ENCODE results near the gene ACP4.
A peak's percentile ranks its signal among the peaks of the same experiment; 100 is the strongest.

ACP4 gene

DNA sequence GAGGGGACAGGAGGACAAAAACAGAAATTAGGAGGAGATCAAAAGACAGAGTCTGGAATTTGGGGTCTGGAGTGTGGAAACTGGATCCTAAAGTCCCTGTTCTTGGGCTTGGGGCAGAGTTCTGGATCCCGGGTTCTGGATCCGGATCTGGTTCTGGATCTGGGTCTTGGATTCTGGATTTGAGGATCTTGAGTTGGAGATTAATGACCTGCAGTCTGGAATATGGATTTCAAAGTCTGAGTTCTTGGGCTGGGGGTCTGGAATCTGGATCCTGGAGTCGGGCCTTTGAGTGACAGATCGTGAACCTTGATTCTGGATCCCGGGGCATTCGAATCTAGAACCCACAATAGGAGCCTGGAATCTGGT, 43.6 kb downstream of the ACP4 start:
- no peak overlapping the region for H3K27ac ChIP-seq (ENCODE audit: insufficient read depth in 1 of 2, low read depth in 1 of 2, low read length in 2 of 2, poor library complexity in 1 of 2, severe bottlenecking in 2 of 2)
- H3K27me3 ChIP-seq (replicated peaks in 2 of 5; ENCODE audit: control insufficient read depth in 4 of 5, insufficient read depth in 5 of 5, low read length in 4 of 5): peaks cover 12 to 76% (median 23%) of the 10 kb centered on the region in 5 experiments
- no peak for DNase-seq
- 93% methylated on average over 6 of the region's 6 CpGs for WGBS (ENCODE audit: insufficient coverage)
- H3K9me3 ChIP-seq (ENCODE audit: control extremely low read depth in 1 of 5, control insufficient read depth in 4 of 5, insufficient read depth in 2 of 5, low read depth in 1 of 5, low read length in 4 of 5): no peaks in the 10 kb centered on the region
- H3K4me3 ChIP-seq (ENCODE audit: control insufficient read depth in 1 of 7, extremely low read depth in 1 of 7, insufficient read depth in 4 of 7, low read depth in 2 of 7, low read length in 6 of 7): no peak overlapping the region
- ChIA-PET POLR2A (no interaction called here), CTCF (no interaction called here)
- no peaks in the 10 kb centered on the region for H3K36me3 ChIP-seq (ENCODE audit: control insufficient read depth in 4 of 4, insufficient read depth in 4 of 4, low read length in 3 of 4)
- peaks cover 0 to 12% (median 10%) of the 10 kb centered on the region in 4 experiments for H3K4me1 ChIP-seq (ENCODE audit: control extremely low read depth in 1 of 4, control insufficient read depth in 4 of 4, insufficient read depth in 4 of 4, low read length in 3 of 4)

DNA sequence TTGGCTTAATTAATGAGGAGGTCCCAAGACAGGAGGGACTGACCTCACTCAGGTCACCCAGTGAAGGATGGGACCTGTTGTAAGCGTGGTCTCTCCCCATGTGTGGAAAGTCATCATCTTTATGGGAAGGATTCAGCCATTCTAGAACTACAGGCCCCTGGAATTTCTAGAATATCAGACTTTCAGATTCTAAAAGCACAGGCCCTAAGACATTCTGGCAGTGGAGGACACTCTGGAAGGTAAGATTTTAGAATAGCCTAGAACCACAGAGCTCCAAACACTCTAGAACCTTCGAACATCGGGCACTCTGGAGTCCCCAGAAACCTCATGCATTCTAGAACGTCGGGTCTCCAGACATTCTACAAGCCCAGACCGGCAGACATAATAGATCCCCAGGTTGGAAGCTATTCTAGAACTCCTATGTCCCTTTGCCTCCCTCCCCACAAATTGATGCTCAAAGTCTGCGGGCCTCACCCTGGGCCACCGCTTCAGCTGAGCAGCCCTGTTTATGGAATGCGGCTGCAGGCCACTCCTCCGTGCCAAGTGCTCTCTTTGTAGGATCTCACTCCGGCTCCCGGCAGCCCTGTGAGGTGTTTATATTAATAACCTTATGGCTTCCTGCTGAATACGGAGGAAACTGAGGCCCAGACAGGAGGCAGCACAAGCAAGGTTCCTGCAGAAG, 45.0 kb downstream of the ACP4 start:
- POLR2A ChIA-PET: no interaction called here
- Histone ChIP-seq H3K27me3 (replicated peaks in 2 of 5; ENCODE audit: control insufficient read depth in 4 of 5, insufficient read depth in 5 of 5, low read length in 4 of 5) (peaks cover 11 to 77% (median 21%) of the 10 kb centered on the region in 5 experiments), H3K36me3 (ENCODE audit: control insufficient read depth in 4 of 4, insufficient read depth in 4 of 4, low read length in 3 of 4) (no peaks in the 10 kb centered on the region), H3K4me3 (ENCODE audit: control insufficient read depth in 1 of 7, extremely low read depth in 1 of 7, insufficient read depth in 4 of 7, low read depth in 2 of 7, low read length in 6 of 7) (peak overlapping the region in 6 of 7 experiments; percentile 46 to 68 (median 63)), H3K9me3 (ENCODE audit: control extremely low read depth in 1 of 5, control insufficient read depth in 4 of 5, insufficient read depth in 2 of 5, low read depth in 1 of 5, low read length in 4 of 5) (no peaks in the 10 kb centered on the region), H3K4me1 (ENCODE audit: control extremely low read depth in 1 of 4, control insufficient read depth in 4 of 4, insufficient read depth in 4 of 4, low read length in 3 of 4) (peaks cover 0 to 12% (median 10%) of the 10 kb centered on the region in 4 experiments), H3K27ac (ENCODE audit: insufficient read depth in 1 of 2, low read depth in 1 of 2, low read length in 2 of 2, poor library complexity in 1 of 2, severe bottlenecking in 2 of 2) (no peak overlapping the region)
- DNase-seq: no peak
- 47% methylated on average over 13 of the region's 13 CpGs for WGBS (ENCODE audit: insufficient coverage)
- CTCF ChIA-PET: no interaction called here

GRCh38 chr19:50835785-50836542, 45.7 kb downstream of the ACP4 start:
- Histone ChIP-seq H3K27ac (ENCODE audit: insufficient read depth in 1 of 2, low read depth in 1 of 2, low read length in 2 of 2, poor library complexity in 1 of 2, severe bottlenecking in 2 of 2) (no peak overlapping the region), H3K36me3 (ENCODE audit: control insufficient read depth in 4 of 4, insufficient read depth in 4 of 4, low read length in 3 of 4) (no peaks in the 10 kb centered on the region), H3K9me3 (ENCODE audit: control extremely low read depth in 1 of 5, control insufficient read depth in 4 of 5, insufficient read depth in 2 of 5, low read depth in 1 of 5, low read length in 4 of 5) (no peaks in the 10 kb centered on the region), H3K4me3 (ENCODE audit: control insufficient read depth in 1 of 7, extremely low read depth in 1 of 7, insufficient read depth in 4 of 7, low read depth in 2 of 7, low read length in 6 of 7) (peak overlapping the region; percentile 30 to 68 (median 59)), H3K4me1 (ENCODE audit: control extremely low read depth in 1 of 4, control insufficient read depth in 4 of 4, insufficient read depth in 4 of 4, low read length in 3 of 4) (peaks cover 0 to 12% (median 10%) of the 10 kb centered on the region in 4 experiments), H3K27me3 (replicated peaks in 2 of 5; ENCODE audit: control insufficient read depth in 4 of 5, insufficient read depth in 5 of 5, low read length in 4 of 5) (peaks cover 8 to 75% (median 21%) of the 10 kb centered on the region in 5 experiments)
- POLR2A ChIA-PET: no interaction called here
- DNase-seq: peak; percentile 33 to 52 (median 41)
- 2% methylated on average over 59 of the region's 67 CpGs for WGBS (ENCODE audit: insufficient coverage)
- CTCF ChIA-PET: no interaction called here

DNA sequence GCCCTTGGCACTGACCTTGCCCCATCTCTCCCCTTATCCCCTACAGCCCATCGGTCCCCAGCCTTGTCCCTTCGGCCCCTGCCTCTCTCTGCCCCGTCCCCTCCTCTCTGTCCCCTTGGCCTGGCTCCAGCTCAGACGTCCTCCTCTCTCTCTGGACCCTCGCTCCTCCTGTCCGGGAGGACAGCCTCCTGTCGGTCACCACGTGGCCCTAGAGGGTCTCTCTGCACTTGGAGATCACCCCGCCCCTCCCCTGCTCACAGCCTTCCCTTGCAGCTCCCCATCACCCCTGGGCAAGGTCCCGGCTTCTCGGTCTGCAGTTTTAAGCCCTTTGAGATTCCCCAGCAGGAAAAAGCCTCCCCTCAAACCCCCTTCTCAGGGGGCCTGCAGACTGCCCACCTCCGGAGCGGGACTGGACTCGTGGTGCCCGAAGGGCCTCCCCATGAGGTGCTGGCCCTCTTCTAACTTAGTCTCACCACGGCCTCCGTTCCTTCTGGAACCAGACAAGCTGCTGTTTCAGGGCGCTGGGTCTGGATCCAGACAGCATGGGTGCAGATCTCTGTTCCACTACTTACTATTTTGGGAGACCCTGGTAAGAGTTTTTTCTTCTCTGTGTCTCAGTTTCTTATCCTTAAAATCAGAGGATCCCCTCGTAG, 46.5 kb downstream of the ACP4 start:
- WGBS (ENCODE audit: insufficient coverage): 44% methylated on average over 18 of the region's 19 CpGs
- no peak overlapping the region for H3K4me3 ChIP-seq (ENCODE audit: control insufficient read depth in 1 of 7, extremely low read depth in 1 of 7, insufficient read depth in 4 of 7, low read depth in 2 of 7, low read length in 6 of 7)
- H3K4me1 ChIP-seq (ENCODE audit: control extremely low read depth in 1 of 4, control insufficient read depth in 4 of 4, insufficient read depth in 4 of 4, low read length in 3 of 4): peaks cover 0 to 12% (median 10%) of the 10 kb centered on the region in 4 experiments
- ChIA-PET POLR2A (no interaction called here), CTCF (no interaction called here)
- peaks cover 6 to 72% (median 21%) of the 10 kb centered on the region in 5 experiments for H3K27me3 ChIP-seq (replicated peaks in 2 of 5; ENCODE audit: control insufficient read depth in 4 of 5, insufficient read depth in 5 of 5, low read length in 4 of 5)
- no peaks in the 10 kb centered on the region for H3K9me3 ChIP-seq (ENCODE audit: control extremely low read depth in 1 of 5, control insufficient read depth in 4 of 5, insufficient read depth in 2 of 5, low read depth in 1 of 5, low read length in 4 of 5)
- DNase-seq: no peak
- no peaks in the 10 kb centered on the region for H3K36me3 ChIP-seq (ENCODE audit: control insufficient read depth in 4 of 4, insufficient read depth in 4 of 4, low read length in 3 of 4)
- no peak overlapping the region for H3K27ac ChIP-seq (ENCODE audit: insufficient read depth in 1 of 2, low read depth in 1 of 2, low read length in 2 of 2, poor library complexity in 1 of 2, severe bottlenecking in 2 of 2)

DNA sequence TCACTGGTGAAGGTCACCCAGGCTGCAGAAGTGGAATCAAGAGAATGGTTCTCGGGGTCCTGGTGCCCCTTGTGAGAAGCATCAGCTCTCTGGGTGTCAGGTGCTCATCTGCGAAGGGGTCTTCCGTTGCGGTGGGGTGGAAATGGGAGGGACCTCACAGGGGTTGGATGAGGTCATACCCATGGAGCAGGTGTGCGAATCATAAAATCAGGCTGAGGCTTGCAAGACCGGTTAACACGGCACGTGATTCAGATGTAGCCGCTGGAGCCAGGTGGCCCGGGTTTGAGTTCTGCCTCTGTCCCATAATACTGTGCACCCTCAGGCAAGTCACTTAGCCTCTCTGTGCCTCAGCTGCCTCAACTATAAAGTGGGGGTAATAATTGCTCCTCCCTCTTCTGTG, 47.1 kb downstream of the ACP4 start:
- peaks cover 6 to 75% (median 19%) of the 10 kb centered on the region in 5 experiments for H3K27me3 ChIP-seq (replicated peaks in 2 of 5; ENCODE audit: control insufficient read depth in 4 of 5, insufficient read depth in 5 of 5, low read length in 4 of 5)
- no peaks in the 10 kb centered on the region for H3K36me3 ChIP-seq (ENCODE audit: control insufficient read depth in 4 of 4, insufficient read depth in 4 of 4, low read length in 3 of 4)
- ChIA-PET CTCF (no interaction called here), POLR2A (no interaction called here)
- peaks cover 0 to 5% (median 0%) of the 10 kb centered on the region in 5 experiments for H3K9me3 ChIP-seq (ENCODE audit: control extremely low read depth in 1 of 5, control insufficient read depth in 4 of 5, insufficient read depth in 2 of 5, low read depth in 1 of 5, low read length in 4 of 5)
- 87% methylated on average over 10 of the region's 10 CpGs for WGBS (ENCODE audit: insufficient coverage)
- H3K4me1 ChIP-seq (ENCODE audit: control extremely low read depth in 1 of 4, control insufficient read depth in 4 of 4, insufficient read depth in 4 of 4, low read length in 3 of 4): peaks cover 0 to 12% (median 10%) of the 10 kb centered on the region in 4 experiments
- peak in 1 of 3 donors; percentile 8 for DNase-seq
- no peak overlapping the region for H3K4me3 ChIP-seq (ENCODE audit: control insufficient read depth in 1 of 7, extremely low read depth in 1 of 7, insufficient read depth in 4 of 7, low read depth in 2 of 7, low read length in 6 of 7)
- no peak overlapping the region for H3K27ac ChIP-seq (ENCODE audit: insufficient read depth in 1 of 2, low read depth in 1 of 2, low read length in 2 of 2, poor library complexity in 1 of 2, severe bottlenecking in 2 of 2)

- 21% methylated on average over 4 of the region's 6 CpGs for WGBS (ENCODE audit: insufficient coverage)
- ChIA-PET CTCF (interaction anchor here (0.6 kb wide), 1 partner anchor 95 kb away, joined by 3 read pairs; no protein-coding TSS in a partner anchor), POLR2A (no interaction called here)
Measured at GRCh38 chr19:50838239-50838638, 48.0 kb downstream of the ACP4 start.

More at GRCh38 chr19:50838239-50838638, 48.0 kb downstream of the ACP4 start:
- no peak overlapping the region for H3K4me3 ChIP-seq (ENCODE audit: control insufficient read depth in 1 of 7, extremely low read depth in 1 of 7, insufficient read depth in 4 of 7, low read depth in 2 of 7, low read length in 6 of 7)
- peaks cover 0 to 7% (median 0%) of the 10 kb centered on the region in 5 experiments for H3K9me3 ChIP-seq (ENCODE audit: control extremely low read depth in 1 of 5, control insufficient read depth in 4 of 5, insufficient read depth in 2 of 5, low read depth in 1 of 5, low read length in 4 of 5)
- H3K27ac ChIP-seq (ENCODE audit: insufficient read depth in 1 of 2, low read depth in 1 of 2, low read length in 2 of 2, poor library complexity in 1 of 2, severe bottlenecking in 2 of 2): no peak overlapping the region
- H3K36me3 ChIP-seq (ENCODE audit: control insufficient read depth in 4 of 4, insufficient read depth in 4 of 4, low read length in 3 of 4): no peaks in the 10 kb centered on the region
- DNase-seq: peak; percentile 23 to 35 (median 28)
- peaks cover 0 to 12% (median 10%) of the 10 kb centered on the region in 4 experiments for H3K4me1 ChIP-seq (ENCODE audit: control extremely low read depth in 1 of 4, control insufficient read depth in 4 of 4, insufficient read depth in 4 of 4, low read length in 3 of 4)
- H3K27me3 ChIP-seq (replicated peaks in 2 of 5; ENCODE audit: control insufficient read depth in 4 of 5, insufficient read depth in 5 of 5, low read length in 4 of 5): peaks cover 6 to 71% (median 19%) of the 10 kb centered on the region in 5 experiments
